GM23338 (cell line): ENCODE measurements around the gene CORO1C. TPM values are rescaled to one million over a fixed set of nuclear protein-coding genes. Genes with fewer than 3 reads are reported as not detected.

ENCODE experiments used
- ATAC-seq: fragments of 200-7000 bp; cut with Tn5 transposase; 3 replicates; pipeline ENCODE4 v1.9.1; 2020
- DNase-seq: peaks from one replicate; pipeline ENCODE4 v3.0.0-alpha.2; 2015; ENCODE audit warnings: low spot score
- H2AFZ ChIP-seq: fragments of 200-600 bp; sonication (generic); 2 replicates; pipeline ENCODE4 v1.8.0; 2016; ENCODE audit warnings: antibody characterized with exemption, mild to moderate bottlenecking, moderate library complexity
- H3F3A ChIP-seq: fragments of 200-600 bp; sonication (generic); replicated peaks from 2 replicates; pipeline ENCODE4 v1.8.0; 2017; ENCODE audit warnings: antibody characterized with exemption, mixed run types, low read depth
- H3K27ac ChIP-seq: fragments of 200-600 bp; sonication (generic); 2 replicates; pipeline ENCODE4 v1.6.1; 2016; ENCODE audit warnings: low read depth
- H3K27me3 ChIP-seq: fragments of 200-600 bp; sonication (generic); 2 replicates; pipeline ENCODE4 v1.8.0; 2016; ENCODE audit warnings: mild to moderate bottlenecking, mixed run types, moderate library complexity; ENCODE audit not compliant: insufficient read depth
- H3K36me3 ChIP-seq: fragments of 200-600 bp; sonication (generic); 2 replicates; pipeline ENCODE4 v1.8.0; 2016; ENCODE audit warnings: mild to moderate bottlenecking; ENCODE audit not compliant: insufficient read depth
- H3K4me1 ChIP-seq: fragments of 200-600 bp; sonication (generic); 2 replicates; pipeline ENCODE4 v1.8.0; 2016; ENCODE audit warnings: mild to moderate bottlenecking, moderate library complexity; ENCODE audit not compliant: insufficient read depth
- H3K4me2 ChIP-seq: fragments of 200-600 bp; sonication (generic); 2 replicates; pipeline ENCODE4 v1.7.1; 2017; ENCODE audit warnings: mixed run types
- H3K4me3 ChIP-seq: fragments of 200-600 bp; sonication (generic); 2 replicates; pipeline ENCODE4 v1.6.1; 2016; ENCODE audit warnings: mixed run types
- H3K79me2 ChIP-seq: fragments of 200-600 bp; sonication (generic); replicated peaks from 2 replicates; pipeline ENCODE4 v1.8.0; 2017; ENCODE audit warnings: mild to moderate bottlenecking; ENCODE audit not compliant: insufficient read depth
- H3K9me2 ChIP-seq: fragments of 200-600 bp; sonication (generic); 2 replicates; pipeline ENCODE4 v1.8.0; 2017; ENCODE audit not compliant: insufficient read depth
- H4K20me1 ChIP-seq: fragments of 200-600 bp; sonication (generic); replicated peaks from 2 replicates; pipeline ENCODE4 v1.8.0; 2017; ENCODE audit warnings: mild to moderate bottlenecking; ENCODE audit not compliant: insufficient read depth
- H3K27ac Mint-ChIP-seq: 2 replicates; pipeline ENCODE4 v1.8.0; 2020; ENCODE audit warnings: inconsistent platforms, mild to moderate bottlenecking, moderate library complexity, mixed read lengths
- H3K27me3 Mint-ChIP-seq: 3 replicates; pipeline ENCODE4 v1.8.0; 2022; ENCODE audit warnings: low read depth, mild to moderate bottlenecking, moderate library complexity, mixed read lengths, inconsistent platforms; ENCODE audit not compliant: insufficient read depth, poor library complexity
- H3K36me3 Mint-ChIP-seq: 3 replicates; pipeline ENCODE4 v1.8.0; 2021; ENCODE audit warnings: low read depth, mild to moderate bottlenecking, inconsistent platforms, moderate library complexity, mixed read lengths
- H3K4me1 Mint-ChIP-seq: 3 replicates; pipeline ENCODE4 v1.8.0; 2020; ENCODE audit warnings: mild to moderate bottlenecking, inconsistent platforms, mixed read lengths
- H3K4me3 Mint-ChIP-seq: 3 replicates; pipeline ENCODE4 v1.8.0; 2021; ENCODE audit warnings: moderate library complexity, mild to moderate bottlenecking, inconsistent platforms, mixed read lengths
- H3K9me3 Mint-ChIP-seq: 3 replicates; pipeline ENCODE4 v1.8.0; 2020; ENCODE audit warnings: moderate library complexity, mild to moderate bottlenecking, inconsistent platforms, mixed read lengths
- CREB1 ChIP-seq: fragments of 250-450 bp; sonication (Bioruptor Pico); IDR thresholded peaks from 2 replicates; pipeline ENCODE4 v1.5.0; 2020; ENCODE audit warnings: low read depth, mild to moderate bottlenecking, moderate library complexity
- EZH2 ChIP-seq: fragments of 200-600 bp; sonication (generic); IDR thresholded peaks from one replicate; pipeline ENCODE4 v1.8.0; 2017; ENCODE audit warnings: antibody characterized with exemption, mild to moderate bottlenecking, low read depth; ENCODE audit not compliant: unreplicated experiment
- EZH2phosphoT487 ChIP-seq: fragments of 200-600 bp; sonication (generic); IDR thresholded peaks from one replicate; pipeline ENCODE4 v1.8.1; 2018; ENCODE audit warnings: antibody characterized with exemption; ENCODE audit not compliant: unreplicated experiment
- JUNB ChIP-seq: IDR thresholded peaks from one replicate; pipeline ENCODE4 v1.6.1; 2016; ENCODE audit warnings: antibody characterized with exemption; ENCODE audit not compliant: unreplicated experiment
- NANOG ChIP-seq: IDR thresholded peaks from 2 replicates; pipeline ENCODE4 v1.6.1; 2016; ENCODE audit warnings: antibody characterized with exemption, borderline replicate concordance
- POLR2AphosphoS5 ChIP-seq: IDR thresholded peaks from 2 replicates; pipeline ENCODE4 v1.6.1; 2016; ENCODE audit warnings: antibody characterized with exemption, low read depth
- REST ChIP-seq: IDR thresholded peaks from one replicate; pipeline ENCODE4 v1.6.1; 2018; ENCODE audit warnings: antibody characterized with exemption; ENCODE audit not compliant: unreplicated experiment
- STAT1 ChIP-seq: IDR thresholded peaks from one replicate; pipeline ENCODE4 v1.6.1; 2016; ENCODE audit warnings: antibody characterized with exemption; ENCODE audit not compliant: unreplicated experiment
- ZNF114 ChIP-seq: fragments of 250-450 bp; sonication (Bioruptor Pico); IDR thresholded peaks from 2 replicates; pipeline ENCODE4 v1.5.0; 2020; ENCODE audit warnings: mild to moderate bottlenecking, moderate library complexity
- ZNF331 ChIP-seq: fragments of 250-450 bp; sonication (Bioruptor Pico); IDR thresholded peaks from 2 replicates; pipeline ENCODE4 v1.5.0; 2020; ENCODE audit warnings: low read depth, mild to moderate bottlenecking, moderate library complexity
- polyA plus RNA-seq: library from polyadenylated mRNA; unstranded; fragments of >200 nt; fragmentation: Nextera tagmentation; extraction: Ambion mirVana; gene quantifications from 2 replicates; pipeline ENCODE4 v1.2.1, GENCODE V29; 2016
- total RNA-seq: library from RNA; depleted of rRNA; stranded (reverse); fragments of >200 nt; shearing (Covaris generic); gene quantifications from 2 replicates; pipeline ENCODE4 v1.2.3, GENCODE V29; 2014
- TF ChIP-seq, protein P1 (sequence below): IDR thresholded peaks from 2 replicates; pipeline ENCODE4 v1.6.1; 2016; ENCODE audit warnings: antibody characterized with exemption
- TF ChIP-seq, protein P2 (sequence below), 2 experiments: fragments of 200-600 bp in 1 of 2; sonication (generic) in 1 of 2; conservative IDR thresholded peaks; 2 replicates each; pipeline versions ENCODE4 v1.5.1 to v1.6.1; 2016 to 2017; ENCODE audit warnings: antibody characterized with exemption in 2 of 2, low read depth in 2 of 2, mild to moderate bottlenecking in 2 of 2, moderate library complexity in 1 of 2

CORO1C gene
- total and polyA plus RNA-seq, 2 experiments from 2014 or later: 59.2 to 89.5 TPM

DNA sequence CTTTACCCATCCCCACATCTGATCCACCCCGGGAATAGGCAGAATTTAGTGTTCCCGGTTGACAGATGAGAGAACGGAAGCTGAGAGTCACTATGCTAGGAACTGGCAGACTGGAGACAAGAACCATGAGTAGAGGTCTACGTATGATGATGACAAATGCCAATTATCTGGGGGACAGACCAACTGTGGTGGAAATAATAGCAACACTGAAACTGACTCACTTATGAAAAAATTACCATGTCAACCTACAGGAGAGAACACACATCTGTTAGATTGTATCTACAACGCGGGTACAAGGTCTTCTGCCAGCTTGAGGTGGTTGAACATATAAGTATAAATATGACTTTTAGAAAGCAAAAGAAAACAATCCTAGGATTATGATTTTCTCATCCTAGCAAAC is 82.2 kb downstream of the CORO1C start:
- Mint-ChIP-seq H3K4me3 (no peak overlapping the region), H3K36me3 (peaks cover 42% of the 10 kb centered on the region), H3K9me3 (no peaks in the 10 kb centered on the region), H3K4me1 (peaks cover 26% of the 10 kb centered on the region), H3K27ac (no peak overlapping the region), H3K27me3 (peaks cover 4% of the 10 kb centered on the region)
- no peak for TF ChIP-seq ZNF114 (CRISPR knock-in tag)
- no peak for TF ChIP-seq CREB1 (CRISPR knock-in tag)
- no peak for TF ChIP-seq STAT1
- no peak for TF ChIP-seq EZH2phosphoT487
- TF ChIP-seq, protein P1, sequence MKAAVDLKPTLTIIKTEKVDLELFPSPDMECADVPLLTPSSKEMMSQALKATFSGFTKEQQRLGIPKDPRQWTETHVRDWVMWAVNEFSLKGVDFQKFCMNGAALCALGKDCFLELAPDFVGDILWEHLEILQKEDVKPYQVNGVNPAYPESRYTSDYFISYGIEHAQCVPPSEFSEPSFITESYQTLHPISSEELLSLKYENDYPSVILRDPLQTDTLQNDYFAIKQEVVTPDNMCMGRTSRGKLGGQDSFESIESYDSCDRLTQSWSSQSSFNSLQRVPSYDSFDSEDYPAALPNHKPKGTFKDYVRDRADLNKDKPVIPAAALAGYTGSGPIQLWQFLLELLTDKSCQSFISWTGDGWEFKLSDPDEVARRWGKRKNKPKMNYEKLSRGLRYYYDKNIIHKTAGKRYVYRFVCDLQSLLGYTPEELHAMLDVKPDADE: no peak
- TF ChIP-seq NANOG: no peak
- TF ChIP-seq REST: no peak
- TF ChIP-seq EZH2: no peak
- no peak for TF ChIP-seq ZNF331 (CRISPR knock-in tag)
- no peak for ATAC-seq
- Histone ChIP-seq H3K36me3 (peaks cover 15% of the 10 kb centered on the region; the same call in 1 of the 2 replicates), H3K4me2 (no peak overlapping the region), H3K27me3 (no peaks in the 10 kb centered on the region), H4K20me1 (no peaks in the 10 kb centered on the region), H3K79me2 (no peaks in the 10 kb centered on the region), H3K4me3 (no peak overlapping the region), H3F3A (no peaks in the 10 kb centered on the region), H3K4me1 (peaks cover 18% of the 10 kb centered on the region), H3K27ac (no peak overlapping the region), H3K9me2 (no peaks in the 10 kb centered on the region), H2AFZ (no peak overlapping the region)
- DNase-seq: no peak

DNA sequence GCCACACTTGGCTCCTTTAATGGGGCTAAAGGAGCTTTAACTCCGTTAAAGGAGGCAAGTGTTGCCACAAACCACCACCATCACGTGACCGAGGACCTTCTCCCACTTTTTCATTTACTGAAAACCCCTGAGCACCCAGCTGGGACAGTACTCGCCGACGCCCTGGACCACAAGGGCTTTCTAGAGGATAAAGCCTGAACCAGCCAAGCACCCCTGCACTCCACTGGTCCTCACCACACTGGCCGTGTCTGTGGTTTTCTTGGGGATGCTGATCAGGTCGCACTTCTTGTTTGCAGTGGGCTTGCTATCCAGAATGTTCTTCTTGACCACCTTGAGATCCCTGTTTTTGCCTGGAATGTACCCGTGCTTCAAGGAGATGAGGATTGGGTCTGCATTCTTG is 82.9 kb downstream of the CORO1C start:
- no peak overlapping the region for H3K27ac Mint-ChIP-seq
- TF ChIP-seq JUNB: no peak
- TF ChIP-seq ZNF331 (CRISPR knock-in tag): no peak
- no peak for TF ChIP-seq ZNF114 (CRISPR knock-in tag)
- TF ChIP-seq CREB1 (CRISPR knock-in tag): no peak
- no peak for TF ChIP-seq REST
- TF ChIP-seq, protein P1: no peak
- TF ChIP-seq, protein P2, sequence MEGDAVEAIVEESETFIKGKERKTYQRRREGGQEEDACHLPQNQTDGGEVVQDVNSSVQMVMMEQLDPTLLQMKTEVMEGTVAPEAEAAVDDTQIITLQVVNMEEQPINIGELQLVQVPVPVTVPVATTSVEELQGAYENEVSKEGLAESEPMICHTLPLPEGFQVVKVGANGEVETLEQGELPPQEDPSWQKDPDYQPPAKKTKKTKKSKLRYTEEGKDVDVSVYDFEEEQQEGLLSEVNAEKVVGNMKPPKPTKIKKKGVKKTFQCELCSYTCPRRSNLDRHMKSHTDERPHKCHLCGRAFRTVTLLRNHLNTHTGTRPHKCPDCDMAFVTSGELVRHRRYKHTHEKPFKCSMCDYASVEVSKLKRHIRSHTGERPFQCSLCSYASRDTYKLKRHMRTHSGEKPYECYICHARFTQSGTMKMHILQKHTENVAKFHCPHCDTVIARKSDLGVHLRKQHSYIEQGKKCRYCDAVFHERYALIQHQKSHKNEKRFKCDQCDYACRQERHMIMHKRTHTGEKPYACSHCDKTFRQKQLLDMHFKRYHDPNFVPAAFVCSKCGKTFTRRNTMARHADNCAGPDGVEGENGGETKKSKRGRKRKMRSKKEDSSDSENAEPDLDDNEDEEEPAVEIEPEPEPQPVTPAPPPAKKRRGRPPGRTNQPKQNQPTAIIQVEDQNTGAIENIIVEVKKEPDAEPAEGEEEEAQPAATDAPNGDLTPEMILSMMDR (conservative IDR thresholded peaks at IDR 0.05; ENCODE audit: low read depth in 2 of 2): no peak
- no peak for TF ChIP-seq STAT1
- TF ChIP-seq POLR2AphosphoS5: no peak

More for the DNA sequence above, 82.9 kb downstream of the CORO1C start:
- peaks cover 15% of the 10 kb centered on the region; the same call in 1 of the 2 replicates for H3K36me3 ChIP-seq
- Mint-ChIP-seq H3K4me1 (peaks cover 19% of the 10 kb centered on the region), H3K36me3 (peaks cover 39% of the 10 kb centered on the region), H3K9me3 (no peaks in the 10 kb centered on the region), H3K4me3 (no peak overlapping the region), H3K27me3 (peaks cover 4% of the 10 kb centered on the region)
- H3K27me3 ChIP-seq: no peaks in the 10 kb centered on the region
- no peak overlapping the region for H3K4me3 ChIP-seq
- DNase-seq (no peak), ATAC-seq (no peak)
- H3K27ac ChIP-seq: no peak overlapping the region
- H4K20me1 ChIP-seq: no peaks in the 10 kb centered on the region
- H3F3A ChIP-seq: no peaks in the 10 kb centered on the region
- H2AFZ ChIP-seq: no peak overlapping the region
- H3K79me2 ChIP-seq: no peaks in the 10 kb centered on the region
- H3K9me2 ChIP-seq: no peaks in the 10 kb centered on the region
- peaks cover 12% of the 10 kb centered on the region for H3K4me1 ChIP-seq
- H3K4me2 ChIP-seq: no peak overlapping the region
